Spleen (tissue), 11 donors: ENCODE results near the gene MEG3. TPM values are rescaled to one million over a fixed set of nuclear protein-coding genes. Genes with fewer than 3 reads are reported as not detected.

Experiments used
- DNase-seq: peaks from one replicate; pipeline ENCODE4 v3.0.0-alpha.2; 2020
- H3K27ac ChIP-seq, 8 donors: fragments of 200-600 bp; sonication (generic) in 7 of 8; 1 replicate in 4 of 8; 2 replicates in 4 of 8; pipeline versions ENCODE4 v1.5.0 to v1.8.0; 2016 to 2021; ENCODE audit warnings: inconsistent platforms in 4 of 8, mild to moderate bottlenecking in 4 of 8, moderate library complexity in 1 of 8
- H3K27me3 ChIP-seq, 7 donors: fragments of 200-600 bp; sonication (generic) in 6 of 7; replicated peaks in 1 of 7; 1 replicate in 4 of 7; 2 replicates in 3 of 7; pipeline versions ENCODE4 v1.5.0 to v1.8.0; 2016 to 2021; ENCODE audit warnings: inconsistent platforms in 3 of 7, mild to moderate bottlenecking in 1 of 7
- H3K36me3 ChIP-seq, 6 donors: fragments of 200-600 bp; sonication (generic) in 5 of 6; 1 replicate in 4 of 6; 2 replicates in 2 of 6; pipeline versions ENCODE4 v1.5.0 to v1.8.0; 2016 to 2021; ENCODE audit warnings: inconsistent platforms in 2 of 6
- H3K4me1 ChIP-seq, 6 donors: fragments of 200-600 bp; sonication (generic) in 5 of 6; 1 replicate in 3 of 6; 2 replicates in 3 of 6; pipeline versions ENCODE4 v1.5.0 to v1.8.0; 2016 to 2021; ENCODE audit warnings: inconsistent platforms in 3 of 6
- H3K4me3 ChIP-seq, 8 donors: fragments of 200-600 bp; sonication (generic) in 7 of 8; 1 replicate in 4 of 8; 2 replicates in 4 of 8; pipeline versions ENCODE4 v1.5.0 to v1.8.0; 2016 to 2021; ENCODE audit warnings: inconsistent platforms in 4 of 8, mild to moderate bottlenecking in 4 of 8, moderate library complexity in 2 of 8
- H3K9me3 ChIP-seq, 8 donors: fragments of 200-600 bp; sonication (generic) in 7 of 8; 1 replicate in 4 of 8; 2 replicates in 4 of 8; pipeline versions ENCODE4 v1.5.0 to v1.8.0; 2016 to 2021; ENCODE audit warnings: inconsistent platforms in 4 of 8
- CTCF ChIP-seq, 11 experiments: fragments of 200-600 bp in 7 of 11; fragments of 450-650 bp in 4 of 11; sonication (generic) in 4 of 11; IDR thresholded peaks in 8 of 11; conservative IDR thresholded peaks in 3 of 11; 1 replicate in 7 of 11; 2 replicates in 4 of 11; pipeline versions ENCODE4 v1.4.0 to v1.8.0; 2016 to 2021; ENCODE audit warnings: antibody characterized with exemption in 11 of 11, inconsistent platforms in 4 of 11, mild to moderate bottlenecking in 1 of 11
- POLR2A ChIP-seq, 3 donors: fragments of 450-650 bp; IDR thresholded peaks; one replicate each; pipeline ENCODE4 v1.5.1; 2017; ENCODE audit warnings: antibody characterized with exemption in 3 of 3, mild to moderate bottlenecking in 1 of 3
- POLR2AphosphoS5 ChIP-seq, 3 donors: sonication (generic); formaldehyde crosslinking; IDR thresholded peaks; one replicate each; pipeline ENCODE4 v1.5.1; 2017; ENCODE audit warnings: antibody characterized with exemption in 3 of 3
- WGBS, 5 donors: extraction: QIAGEN DNeasy Blood & Tissue Kit in 3 of 5; methylation state at CpG; one replicate each; pipeline versions ENCODE4 v1.1.5 to v1.1.7; 2013 to 2018; 5-methylcytosine and 5-hydroxymethylcytosine counted together
- intact Hi-C: fragments of 100-400 bp; cut with DNase I; formaldehyde crosslinking; loops from one replicate; pipeline ENCODE4 v1.15.0; 2023; ENCODE audit warnings: low total_unique reads
- polyA plus RNA-seq, 3 donors: library from polyadenylated mRNA; stranded (reverse); fragments of 200-250 nt; gene quantifications; one replicate each; pipeline ENCODE4 v1.2.1, GENCODE V29; 2013
- total RNA-seq, 7 donors: library from RNA; depleted of rRNA in 3 of 7; stranded (reverse); fragments of >200 nt in 3 of 7; fragmentation: NEBNext Ultra II Directional in 4 of 7; extraction: Animal tissue kit (Norgen Biotek cat#: 25700) in 4 of 7; gene quantifications; one replicate each; pipeline versions ENCODE4 v1.1.0 to v1.2.1, GENCODE V29; 2016 to 2021
- donor health status: healthy with polysubstance abuse.
- donor health status: DM: no; HTN: no; CAD: no; lungs with moderate emphysema.
- donor health status: DM: no; HTN: no; CAD: no.
- donor health status: Bipolar disorder and iron deficiency.
- donor health status: healthy.
- donor health status: DM: no; HTN: no; CAD: no.
- donor health status: DM: yes; HTN: yes; CAD: no.

The MEG3 gene
- total and polyA plus RNA-seq, 10 donors, result 86.5 to 763 (median 187) TPM

GRCh38 chr14:100882026-100882967 lies 56.4 kb downstream of the MEG3 start:
- intact Hi-C loops, result no loop called here
- Histone ChIP-seq H3K9me3 (peaks cover 0 to 23% (median 0%) of the 10 kb centered on the region in 8 donors), H3K36me3 (peaks cover 0 to 17% (median 0%) of the 10 kb centered on the region in 6 donors), H3K27ac (no peak overlapping the region), H3K27me3 (peaks cover 0 to 19% (median 0%) of the 10 kb centered on the region in 7 donors), H3K4me3 (no peak overlapping the region), H3K4me1 (no peaks in the 10 kb centered on the region)
- peak; percentile 61 for DNase-seq
- no peak for TF ChIP-seq POLR2A (IDR thresholded peaks at IDR 0.05)
- 94 to 96% (median 95%) methylated on average over 49 of the region's 49 CpGs for WGBS, 5 donors

GRCh38 chr14:100882991-100883788 lies 57.3 kb downstream of the MEG3 start:
- Histone ChIP-seq H3K4me3 (no peak overlapping the region), H3K27me3 (peaks cover 0 to 12% (median 0%) of the 10 kb centered on the region in 7 donors), H3K9me3 (peaks cover 0 to 23% (median 0%) of the 10 kb centered on the region in 8 donors), H3K27ac (no peak overlapping the region), H3K4me1 (no peaks in the 10 kb centered on the region), H3K36me3 (peaks cover 0 to 17% (median 0%) of the 10 kb centered on the region in 6 donors)
- intact Hi-C loops, result no loop called here
- 94 to 97% (median 96%) methylated on average over 45 to 46 of the region's 46 CpGs for WGBS, 5 donors
- DNase-seq, result peak; percentile 67
- TF ChIP-seq POLR2AphosphoS5 (IDR thresholded peaks at IDR 0.05), result no peak
- TF ChIP-seq CTCF (IDR thresholded peaks at IDR 0.05 in 8 of 11, conservative IDR thresholded peaks at IDR 0.05 in 3 of 11), result no peak
- no peak for TF ChIP-seq POLR2A (IDR thresholded peaks at IDR 0.05)

- intact Hi-C loops, result no loop called here
- 91 to 96% (median 93%) methylated on average over 6 to 11 of the region's 11 CpGs for WGBS, 5 donors
- Histone ChIP-seq H3K4me1 (no peaks in the 10 kb centered on the region), H3K4me3 (no peak overlapping the region), H3K36me3 (peaks cover 0 to 17% (median 0%) of the 10 kb centered on the region in 6 donors), H3K27ac (no peak overlapping the region), H3K9me3 (peaks cover 0 to 23% (median 0%) of the 10 kb centered on the region in 8 donors), H3K27me3 (peaks cover 0 to 7% (median 0%) of the 10 kb centered on the region in 7 donors)
- no peak for TF ChIP-seq POLR2AphosphoS5 (IDR thresholded peaks at IDR 0.05)
- no peak for TF ChIP-seq POLR2A (IDR thresholded peaks at IDR 0.05)
- TF ChIP-seq CTCF (IDR thresholded peaks at IDR 0.05 in 8 of 11, conservative IDR thresholded peaks at IDR 0.05 in 3 of 11), result no peak
- peak; percentile 59 for DNase-seq
Measured at GRCh38 chr14:100883789-100884101, 57.8 kb downstream of the MEG3 start.

- peak; percentile 43 for DNase-seq
- no peak overlapping the region for H3K4me3 ChIP-seq
- H3K9me3 ChIP-seq, result peaks cover 0 to 23% (median 0%) of the 10 kb centered on the region in 8 donors
- H3K27ac ChIP-seq, result no peak overlapping the region
- TF ChIP-seq POLR2AphosphoS5 (IDR thresholded peaks at IDR 0.05), result no peak
- TF ChIP-seq CTCF (IDR thresholded peaks at IDR 0.05 in 8 of 11, conservative IDR thresholded peaks at IDR 0.05 in 3 of 11), result no peak
- no peak for TF ChIP-seq POLR2A (IDR thresholded peaks at IDR 0.05)
- no peaks in the 10 kb centered on the region for H3K27me3 ChIP-seq
- H3K4me1 ChIP-seq, result no peaks in the 10 kb centered on the region
- H3K36me3 ChIP-seq, result peaks cover 0 to 17% (median 0%) of the 10 kb centered on the region in 6 donors
- intact Hi-C loops, result no loop called here
- WGBS, 5 donors, result 86 to 96% (median 93%) methylated on average over 13 of the region's 13 CpGs
Measured at GRCh38 chr14:100884456-100884855, 58.5 kb downstream of the MEG3 start.
